ENCODE measurements around the gene BEGAIN.

GRCh38 chr14:100555436-100556139 is 31.6 kb downstream of the BEGAIN start:
- TF ChIP-seq, protein P1, sequence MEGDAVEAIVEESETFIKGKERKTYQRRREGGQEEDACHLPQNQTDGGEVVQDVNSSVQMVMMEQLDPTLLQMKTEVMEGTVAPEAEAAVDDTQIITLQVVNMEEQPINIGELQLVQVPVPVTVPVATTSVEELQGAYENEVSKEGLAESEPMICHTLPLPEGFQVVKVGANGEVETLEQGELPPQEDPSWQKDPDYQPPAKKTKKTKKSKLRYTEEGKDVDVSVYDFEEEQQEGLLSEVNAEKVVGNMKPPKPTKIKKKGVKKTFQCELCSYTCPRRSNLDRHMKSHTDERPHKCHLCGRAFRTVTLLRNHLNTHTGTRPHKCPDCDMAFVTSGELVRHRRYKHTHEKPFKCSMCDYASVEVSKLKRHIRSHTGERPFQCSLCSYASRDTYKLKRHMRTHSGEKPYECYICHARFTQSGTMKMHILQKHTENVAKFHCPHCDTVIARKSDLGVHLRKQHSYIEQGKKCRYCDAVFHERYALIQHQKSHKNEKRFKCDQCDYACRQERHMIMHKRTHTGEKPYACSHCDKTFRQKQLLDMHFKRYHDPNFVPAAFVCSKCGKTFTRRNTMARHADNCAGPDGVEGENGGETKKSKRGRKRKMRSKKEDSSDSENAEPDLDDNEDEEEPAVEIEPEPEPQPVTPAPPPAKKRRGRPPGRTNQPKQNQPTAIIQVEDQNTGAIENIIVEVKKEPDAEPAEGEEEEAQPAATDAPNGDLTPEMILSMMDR (IDR thresholded peaks at IDR 0.05): no peak
- TF ChIP-seq POLR2A (IDR thresholded peaks at IDR 0.05): no peak

Measured in heart left ventricle (tissue), 13 donors.